Activated CD4-positive, CD25-positive, alpha-beta regulatory T cell treated with anti-CD3 and anti-CD28 coated beads, Interleukin-2, amount 50 U/mL, for 72 hours (primary cell): ENCODE results near the gene SRPK2.
"Not testable (repeated sequence)": the region's sequence is repeated elsewhere in the genome, so short reads cannot be mapped to it uniquely, and the experiment has no call there.

Source experiments
- DNase-seq: peaks from one replicate; pipeline ENCODE4 v3.0.0; 2021

The SRPK2 gene

GRCh38 chr7:105215182-105215581 is 173.5 kb downstream of the SRPK2 start:
- DNase-seq = no peak

- no peak for DNase-seq
Measured at GRCh38 chr7:105213611-105214010, 175.1 kb downstream of the SRPK2 start.

GRCh38 chr7:105212212-105212611 is 176.5 kb downstream of the SRPK2 start:
- DNase-seq = no peak

GRCh38 chr7:105210721-105211205 is 178.0 kb downstream of the SRPK2 start:
- DNase-seq = no peak

- DNase-seq = no peak
Measured at GRCh38 chr7:105209870-105210269, 178.9 kb downstream of the SRPK2 start.

GRCh38 chr7:105209433-105209832 is 179.3 kb downstream of the SRPK2 start:
- DNase-seq = no peak

- DNase-seq = no peak
Measured at GRCh38 chr7:105206985-105207384, 181.7 kb downstream of the SRPK2 start.

GRCh38 chr7:105205592-105206237 is 183.0 kb downstream of the SRPK2 start:
- DNase-seq = no peak

GRCh38 chr7:105204953-105205352 is 183.8 kb downstream of the SRPK2 start:
- DNase-seq = no peak

- no peak for DNase-seq
Measured at GRCh38 chr7:105204520-105204919, 184.2 kb downstream of the SRPK2 start.

- DNase-seq = no peak
Measured at GRCh38 chr7:105202616-105203015, 186.1 kb downstream of the SRPK2 start.

- DNase-seq = no peak
Measured at GRCh38 chr7:105199386-105199785, 189.3 kb downstream of the SRPK2 start.

GRCh38 chr7:105198223-105198622 is 190.5 kb downstream of the SRPK2 start:
- DNase-seq = no peak

GRCh38 chr7:105196473-105196872 is 192.2 kb downstream of the SRPK2 start:
- no peak for DNase-seq

- DNase-seq = no peak
Measured at GRCh38 chr7:105195891-105196290, 192.8 kb downstream of the SRPK2 start.

GRCh38 chr7:105194959-105195358 is 193.8 kb downstream of the SRPK2 start:
- not testable (repeated sequence) for DNase-seq

- DNase-seq = no peak
Measured at GRCh38 chr7:105191331-105191730, 197.4 kb downstream of the SRPK2 start.

GRCh38 chr7:105189859-105190492 is 198.7 kb downstream of the SRPK2 start:
- DNase-seq = no peak

- DNase-seq = no peak
Measured at GRCh38 chr7:105188201-105188600, 200.5 kb downstream of the SRPK2 start.

GRCh38 chr7:105187302-105188169 is 201.2 kb downstream of the SRPK2 start:
- DNase-seq = no peak

- DNase-seq = no peak
Measured at GRCh38 chr7:105185290-105186010, 203.3 kb downstream of the SRPK2 start.

- DNase-seq = no peak
Measured at GRCh38 chr7:105180002-105180401, 208.7 kb downstream of the SRPK2 start.

- DNase-seq = no peak
Measured at GRCh38 chr7:105178928-105179541, 209.7 kb downstream of the SRPK2 start.
